GM19023 (cell line): Measurements from ENCODE around the gene UTS2R.
A peak's percentile ranks its signal among the peaks of the same experiment; 100 is the strongest.

Experiments
- ATAC-seq: cut with Tn5 transposase; IDR thresholded peaks from one replicate; pipeline ENCODE4 v1.9.1; 2021; ENCODE audit warnings: mild to moderate bottlenecking, moderate library complexity; ENCODE audit not compliant: unreplicated experiment

The UTS2R gene

GRCh38 chr17:82388223-82388921 lies 16.8 kb downstream of the UTS2R start:
- no peak for ATAC-seq

DNA sequence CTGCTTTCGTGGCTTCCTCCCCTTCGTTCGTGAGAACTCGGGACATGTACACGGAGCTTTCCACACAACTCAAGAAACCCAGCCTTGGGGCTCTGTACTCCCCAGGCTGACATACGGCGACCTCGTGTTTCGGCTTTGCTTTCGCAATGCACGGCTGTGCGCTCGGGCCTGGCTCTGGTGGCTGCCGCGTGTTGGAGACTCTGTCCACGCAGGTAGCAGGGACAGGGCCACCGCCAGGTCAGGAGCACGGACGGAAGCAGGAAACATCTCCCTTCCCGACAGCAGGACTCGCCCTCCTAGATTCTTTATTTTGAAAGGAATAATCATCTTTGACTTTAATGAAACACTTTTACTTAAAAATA lies 17.3 kb downstream of the UTS2R start:
- no peak for ATAC-seq

DNA sequence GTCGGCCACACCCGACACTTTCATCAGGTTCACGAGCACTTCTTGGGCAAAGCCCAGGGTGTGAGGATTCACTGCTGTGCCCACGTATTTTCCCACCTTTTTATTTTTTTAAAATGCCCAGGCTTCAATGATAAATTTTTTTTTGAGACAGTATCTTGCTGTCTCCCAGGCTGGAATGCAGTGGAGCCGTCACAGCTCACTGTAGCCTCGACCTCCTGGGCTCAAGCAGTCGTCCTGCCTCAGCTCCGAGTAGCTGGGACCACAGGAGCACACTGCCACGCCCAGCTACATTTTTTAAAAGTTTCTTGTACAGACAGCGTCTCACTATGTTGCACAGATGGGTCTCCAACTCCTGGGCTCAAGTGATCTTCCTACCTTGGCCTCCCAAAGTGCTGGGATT lies 17.8 kb downstream of the UTS2R start:
- no peak for ATAC-seq

DNA sequence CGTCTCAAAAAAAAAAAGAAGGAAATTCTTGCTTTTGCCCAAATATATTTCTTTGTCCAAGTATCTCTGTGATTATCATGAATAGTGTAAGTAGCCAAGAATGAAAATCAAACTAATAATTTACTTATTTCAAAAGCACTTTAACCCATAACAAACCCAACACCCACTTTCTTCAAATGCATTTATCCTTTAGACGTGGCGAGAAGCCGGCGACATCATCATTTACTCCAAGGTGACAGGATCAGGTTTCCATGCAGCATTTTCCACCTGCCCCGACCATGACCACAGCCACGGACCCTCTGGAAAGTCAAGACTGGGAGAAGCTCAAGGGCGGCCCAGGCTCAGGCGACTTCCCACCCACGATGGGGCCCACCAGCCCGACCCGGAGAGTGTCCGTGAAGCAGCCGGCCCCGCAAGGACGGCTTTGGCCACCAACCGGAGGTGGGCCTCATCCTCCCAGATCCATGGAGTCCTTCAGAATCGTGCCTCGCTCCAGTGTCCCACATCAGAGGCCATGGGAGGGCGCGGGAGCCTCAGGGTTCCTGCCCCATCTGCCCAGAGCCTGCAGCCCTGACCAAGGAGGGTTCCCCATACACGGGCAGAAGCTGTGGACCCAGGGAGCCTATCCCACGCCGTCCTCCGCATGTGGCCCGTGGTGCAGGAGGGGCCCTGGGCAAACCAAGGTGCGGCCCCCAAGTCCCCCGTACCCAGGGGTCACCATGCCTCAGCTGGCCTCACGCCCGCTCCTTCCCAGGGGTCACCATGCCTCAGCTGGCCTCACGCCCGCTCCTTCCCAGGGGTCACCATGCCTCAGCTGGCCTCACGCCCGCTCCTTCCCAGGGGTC lies 18.7 kb downstream of the UTS2R start:
- ATAC-seq, result no peak

GRCh38 chr17:82390860-82391435 lies 19.4 kb downstream of the UTS2R start:
- no peak for ATAC-seq

GRCh38 chr17:82391496-82392066 lies 20.0 kb downstream of the UTS2R start:
- ATAC-seq, result no peak

DNA sequence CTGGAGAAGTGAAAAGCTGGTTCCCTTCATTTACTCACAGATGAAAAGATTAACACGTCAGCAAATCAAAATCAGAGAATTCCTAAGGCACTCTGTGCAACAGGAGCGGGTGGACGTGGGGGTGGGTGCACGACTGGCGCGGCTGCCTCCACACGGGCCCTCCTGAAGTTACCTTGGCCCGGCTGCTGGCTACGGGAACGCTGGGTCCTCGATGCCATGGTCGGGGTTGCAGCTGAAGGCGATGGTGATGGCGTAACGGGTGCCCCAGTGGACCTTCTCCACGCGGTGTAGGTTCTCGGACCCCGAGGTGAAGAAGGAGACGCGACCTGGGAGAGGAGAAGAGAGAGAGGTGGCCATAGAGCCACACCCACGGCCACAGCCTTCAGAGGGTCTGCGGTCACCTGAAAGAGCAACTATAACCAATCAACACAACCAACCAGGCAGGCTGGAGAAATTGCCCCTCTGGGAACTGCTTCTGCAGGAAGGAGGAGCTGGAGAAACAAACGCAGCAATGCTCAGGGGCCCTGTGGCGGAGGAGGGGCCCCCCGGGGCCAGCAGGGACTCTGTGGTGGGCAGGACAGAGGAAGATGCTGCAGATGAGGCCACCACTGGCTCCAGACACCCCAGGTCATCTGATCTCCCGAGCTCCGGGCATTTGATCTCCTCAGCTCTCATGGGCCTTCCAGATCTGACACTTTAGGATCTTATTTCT lies 20.8 kb downstream of the UTS2R start:
- no peak for ATAC-seq

DNA sequence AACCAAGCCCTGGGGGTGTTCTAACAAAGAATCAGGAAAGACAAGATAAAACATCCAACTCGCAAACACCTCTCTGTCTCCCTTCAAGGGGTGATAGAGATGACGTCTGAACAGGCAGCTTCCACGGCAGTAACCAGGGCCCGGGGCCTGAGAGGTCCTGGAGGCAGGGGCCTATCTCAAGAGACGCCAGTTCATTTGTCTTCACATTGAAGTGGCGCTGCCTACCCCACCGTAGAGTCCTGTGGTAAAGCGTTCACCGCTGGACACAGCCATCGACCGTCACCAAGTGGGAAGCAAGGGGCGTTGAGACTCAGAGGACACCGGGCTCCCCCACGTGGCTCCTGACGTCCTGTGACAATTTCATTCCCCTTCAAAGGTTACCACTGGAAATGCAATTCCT lies 21.4 kb downstream of the UTS2R start:
- ATAC-seq, result no peak

DNA sequence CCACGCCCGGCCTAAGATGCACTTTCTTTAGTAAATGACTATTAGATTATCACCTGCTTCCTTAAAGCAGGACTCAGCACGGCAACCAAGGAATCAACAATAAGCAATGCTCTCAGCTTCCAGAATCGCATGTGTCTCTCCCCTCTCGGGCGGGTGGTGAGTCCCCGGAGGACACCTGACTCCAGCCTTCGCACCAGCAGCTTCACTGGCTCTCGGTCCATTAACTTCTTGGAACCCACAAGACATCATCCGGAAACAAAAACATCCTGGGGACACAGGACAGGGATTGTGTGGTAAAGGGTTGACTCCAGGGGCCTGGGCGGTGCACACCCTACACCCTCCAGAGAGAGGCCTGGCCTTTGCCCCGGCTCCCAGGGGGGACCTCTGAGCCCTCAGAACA lies 22.7 kb downstream of the UTS2R start:
- no peak for ATAC-seq

GRCh38 chr17:82396601-82397435 lies 25.3 kb downstream of the UTS2R start:
- ATAC-seq, result no peak

DNA sequence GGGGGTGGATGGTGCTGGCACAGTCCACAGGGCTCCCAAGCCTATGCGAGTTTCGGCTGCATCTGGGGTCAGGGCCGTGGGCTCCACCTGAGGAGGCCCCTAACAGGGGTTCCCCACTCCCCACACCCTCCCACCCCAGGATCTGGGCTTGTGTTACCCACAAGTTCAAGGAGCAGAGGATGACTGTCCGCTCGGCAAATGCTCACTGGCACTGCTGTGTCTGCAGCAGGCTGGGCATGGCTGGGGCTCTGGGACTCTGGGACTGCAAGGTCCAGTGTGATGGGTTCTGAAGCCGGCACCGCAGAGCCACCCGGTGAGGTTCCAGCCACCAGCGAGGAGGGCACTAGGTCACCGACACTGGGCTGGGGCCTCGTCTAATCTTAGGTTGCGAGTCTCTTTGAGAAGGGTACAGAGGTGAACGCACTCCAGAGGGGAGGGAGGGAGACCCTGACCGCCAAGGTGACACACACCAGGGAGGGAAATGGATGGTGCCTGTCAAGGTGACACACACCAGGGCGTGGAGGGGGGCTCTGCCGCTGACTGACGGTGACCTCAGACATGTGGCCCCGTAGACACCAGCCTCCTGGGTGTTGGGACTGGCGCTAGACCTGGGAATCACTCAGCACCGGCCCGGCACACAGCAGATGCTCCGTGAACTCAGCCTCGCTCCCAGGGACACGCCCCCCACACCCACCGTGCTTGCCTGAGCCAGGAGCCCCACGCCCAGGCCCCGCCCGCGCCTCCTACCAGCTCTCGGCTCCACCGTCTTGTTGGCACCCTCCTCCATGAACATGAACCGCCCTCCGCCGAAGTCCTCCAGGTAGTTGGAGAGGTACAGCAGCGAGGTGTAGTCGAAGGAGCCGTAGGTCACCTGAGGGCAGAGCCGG lies 26.1 kb downstream of the UTS2R start:
- ATAC-seq, result no peak

- no peak for ATAC-seq
These were observed 27.5 kb downstream of the UTS2R start for GRCh38 chr17:82399041-82399441.

GRCh38 chr17:82399601-82400101 lies 28.1 kb downstream of the UTS2R start:
- ATAC-seq, result no peak

GRCh38 chr17:82400206-82400605 lies 28.6 kb downstream of the UTS2R start:
- no peak for ATAC-seq

DNA sequence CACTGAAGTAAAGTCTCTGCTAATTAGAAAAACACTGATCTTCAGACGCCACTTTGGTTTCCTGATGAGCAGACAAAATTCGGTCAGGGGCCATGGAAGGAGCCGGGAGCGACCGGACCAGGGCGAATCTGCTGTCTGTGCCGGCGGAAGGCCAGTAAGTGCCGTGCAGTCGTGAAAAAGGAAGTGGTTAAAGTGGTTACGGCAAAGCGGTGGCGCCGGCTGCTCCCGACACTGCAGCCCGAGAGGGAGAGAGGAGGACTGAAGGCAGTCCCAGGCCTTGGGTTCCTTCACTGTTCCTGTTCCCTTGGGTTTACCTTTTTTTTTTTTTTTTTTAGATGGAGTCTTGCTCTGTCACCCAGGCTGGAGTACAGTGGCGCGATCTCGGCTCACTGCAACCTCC lies 29.3 kb downstream of the UTS2R start:
- ATAC-seq, result no peak

DNA sequence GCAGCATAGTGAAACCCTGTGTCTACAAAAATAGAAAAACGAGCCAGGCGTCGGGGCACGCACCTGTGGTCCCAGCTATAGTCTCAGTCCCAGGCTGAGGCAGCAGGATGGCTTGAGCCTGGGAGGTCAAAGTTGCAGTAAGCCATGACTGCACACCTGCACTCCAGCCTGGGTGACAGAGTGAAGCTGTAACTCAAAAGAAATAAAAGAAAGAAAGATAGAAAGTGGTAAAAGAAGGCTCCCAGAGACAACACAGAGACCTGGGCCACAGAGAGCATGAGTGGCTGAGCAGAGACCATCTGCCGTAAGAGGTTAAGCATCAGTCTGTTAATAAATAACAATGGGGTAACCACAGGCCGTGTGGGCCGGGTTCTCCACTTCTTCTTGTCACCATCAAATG lies 31.3 kb downstream of the UTS2R start:
- ATAC-seq, result peak; percentile 72

GRCh38 chr17:82403662-82404660 lies 32.4 kb downstream of the UTS2R start:
- no peak for ATAC-seq

GRCh38 chr17:82405051-82405450 lies 33.5 kb downstream of the UTS2R start:
- ATAC-seq, result no peak
